GM19035 (cell line): ENCODE measurements around the gene DBNDD2.

Experiments used
- ATAC-seq: cut with Tn5 transposase; IDR thresholded peaks from one replicate; pipeline ENCODE4 v1.9.1; 2021; ENCODE audit not compliant: unreplicated experiment

Gene DBNDD2

GRCh38 chr20:45378191-45378590 lies 29.9 kb upstream of the DBNDD2 start, which contains the start of gene TP53TG5:
TP53TG5 (minus strand) TSS chr20:45378325; CDS start chr20:45378236, 89 bp downstream.
- ATAC-seq, result no peak

GRCh38 chr20:45387274-45387673 lies 20.8 kb upstream of the DBNDD2 start:
- no peak for ATAC-seq

- ATAC-seq, result no peak
Observed at GRCh38 chr20:45390931-45391330, 17.2 kb upstream of the DBNDD2 start.

GRCh38 chr20:45391559-45391958 lies 16.5 kb upstream of the DBNDD2 start:
- no peak for ATAC-seq

- no peak for ATAC-seq
Observed at GRCh38 chr20:45392733-45393132, 15.4 kb upstream of the DBNDD2 start.

GRCh38 chr20:45394221-45395113 lies 13.6 kb upstream of the DBNDD2 start:
- no peak for ATAC-seq

- no peak for ATAC-seq
Observed at GRCh38 chr20:45395114-45395415, 13.0 kb upstream of the DBNDD2 start.

GRCh38 chr20:45399018-45399417 lies 9.1 kb upstream of the DBNDD2 start:
- ATAC-seq, result no peak

GRCh38 chr20:45400346-45401031 lies 7.6 kb upstream of the DBNDD2 start:
- ATAC-seq, result no peak

- ATAC-seq, result no peak
Observed at GRCh38 chr20:45402946-45403345, 5.1 kb upstream of the DBNDD2 start.

- ATAC-seq, result no peak
Observed at GRCh38 chr20:45404438-45404837, 3.7 kb upstream of the DBNDD2 start.

GRCh38 chr20:45405571-45406259 lies 2.4 kb upstream of the DBNDD2 start:
- ATAC-seq, result no peak

- no peak for ATAC-seq
Observed at GRCh38 chr20:45406260-45407066, 1.6 kb upstream of the DBNDD2 start.

GRCh38 chr20:45407067-45407745 lies 883 bp upstream of the DBNDD2 start:
- ATAC-seq, result no peak

- no peak for ATAC-seq
Observed at GRCh38 chr20:45408646-45409213, 641 bp downstream of the DBNDD2 start.

GRCh38 chr20:45409521-45410272 lies 1.6 kb downstream of the DBNDD2 start:
- no peak for ATAC-seq

- ATAC-seq, result no peak
Observed at GRCh38 chr20:45410887-45411286, 2.8 kb downstream of the DBNDD2 start.

- no peak for ATAC-seq
Observed at GRCh38 chr20:45412653-45413052, 4.6 kb downstream of the DBNDD2 start.

GRCh38 chr20:45413479-45413878 lies 5.4 kb downstream of the DBNDD2 start:
- ATAC-seq, result no peak
